GM18508 (cell line): ENCODE results near the gene PODXL2.

ENCODE experiments used
- ATAC-seq: cut with Tn5 transposase; IDR thresholded peaks from one replicate; pipeline ENCODE4 v1.9.1; 2021; ENCODE audit warnings: moderate number of reproducible peaks; ENCODE audit not compliant: insufficient read depth, unreplicated experiment

The PODXL2 gene

GRCh38 chr3:127625821-127626220 is 3.2 kb upstream of the PODXL2 start:
- no peak for ATAC-seq

- no peak for ATAC-seq
These were observed 578 bp upstream of the PODXL2 start for GRCh38 chr3:127628426-127628787.

GRCh38 chr3:127629467-127630403 is 750 bp downstream of the PODXL2 start:
- no peak for ATAC-seq

GRCh38 chr3:127630811-127631714 is 2.1 kb downstream of the PODXL2 start:
- no peak for ATAC-seq

GRCh38 chr3:127632035-127632820 is 3.2 kb downstream of the PODXL2 start:
- no peak for ATAC-seq

- ATAC-seq: no peak
These were observed 5.7 kb downstream of the PODXL2 start for GRCh38 chr3:127634653-127635052.

- ATAC-seq: no peak
These were observed 8.6 kb downstream of the PODXL2 start for GRCh38 chr3:127637546-127637945.

- ATAC-seq: no peak
These were observed 9.0 kb downstream of the PODXL2 start for GRCh38 chr3:127637971-127638370.

GRCh38 chr3:127639173-127640041 is 10.4 kb downstream of the PODXL2 start:
- no peak for ATAC-seq

- no peak for ATAC-seq
These were observed 11.0 kb downstream of the PODXL2 start for GRCh38 chr3:127640042-127640355.

GRCh38 chr3:127644641-127645370 is 15.8 kb downstream of the PODXL2 start:
- no peak for ATAC-seq

GRCh38 chr3:127645371-127646015 is 16.5 kb downstream of the PODXL2 start:
- no peak for ATAC-seq

GRCh38 chr3:127646501-127647046 is 17.6 kb downstream of the PODXL2 start:
- ATAC-seq: no peak

- no peak for ATAC-seq
These were observed 18.3 kb downstream of the PODXL2 start for GRCh38 chr3:127647166-127647844.

GRCh38 chr3:127647845-127648204 is 18.8 kb downstream of the PODXL2 start:
- no peak for ATAC-seq

GRCh38 chr3:127650236-127650635 is 21.3 kb downstream of the PODXL2 start:
- ATAC-seq: no peak

- no peak for ATAC-seq
These were observed 22.7 kb downstream of the PODXL2 start for GRCh38 chr3:127651516-127652172.
